ENCODE results near the gene RPTOR.
"Not testable (repeated sequence)": the region's sequence is repeated elsewhere in the genome, so short reads cannot be mapped to it uniquely, and the experiment has no call there.

The RPTOR gene

GRCh38 chr17:80544655-80545498 is at the start of gene RPTOR:
TSS of gene RPTOR (plus strand) at chr17:80544838. CDS start at chr17:80545630, 792 bp downstream.
- H3K27ac ChIP-seq, result peak within 1 kb of the TSS; percentile 55
- DNase-seq (ENCODE audit: low read depth, low spot score), result peak; percentile 27

GRCh38 chr17:80497726-80498241 is 46.9 kb upstream of the RPTOR start:
- no peak overlapping the region for H3K27ac ChIP-seq
- no peak for DNase-seq (ENCODE audit: low read depth, low spot score)

GRCh38 chr17:80498242-80498919 is 46.3 kb upstream of the RPTOR start:
- no peak for DNase-seq (ENCODE audit: low read depth, low spot score)
- no peak overlapping the region for H3K27ac ChIP-seq

- H3K27ac ChIP-seq, result no peak overlapping the region
- DNase-seq (ENCODE audit: low read depth, low spot score), result no peak
Measured at GRCh38 chr17:80498920-80499410, 45.7 kb upstream of the RPTOR start.

- DNase-seq (ENCODE audit: low read depth, low spot score), result no peak
- H3K27ac ChIP-seq, result no peak overlapping the region
Measured at GRCh38 chr17:80499560-80499959, 45.1 kb upstream of the RPTOR start.

- no peak overlapping the region for H3K27ac ChIP-seq
- DNase-seq (ENCODE audit: low read depth, low spot score), result no peak
Measured at GRCh38 chr17:80499961-80500665, 44.5 kb upstream of the RPTOR start.

- DNase-seq (ENCODE audit: low read depth, low spot score), result no peak
- no peak overlapping the region for H3K27ac ChIP-seq
Measured at GRCh38 chr17:80501741-80502577, 42.7 kb upstream of the RPTOR start.

GRCh38 chr17:80502578-80502877 is 42.1 kb upstream of the RPTOR start:
- DNase-seq (ENCODE audit: low read depth, low spot score), result no peak
- H3K27ac ChIP-seq, result no peak overlapping the region

- no peak for DNase-seq (ENCODE audit: low read depth, low spot score)
- H3K27ac ChIP-seq, result no peak overlapping the region
Measured at GRCh38 chr17:80503031-80503430, 41.6 kb upstream of the RPTOR start.

GRCh38 chr17:80503921-80504320 is 40.7 kb upstream of the RPTOR start:
- no peak overlapping the region for H3K27ac ChIP-seq

GRCh38 chr17:80504686-80505413 is 39.8 kb upstream of the RPTOR start:
- DNase-seq (ENCODE audit: low read depth, low spot score), result no peak
- no peak overlapping the region for H3K27ac ChIP-seq

More at GRCh38 chr17:80503921-80504320, 40.7 kb upstream of the RPTOR start:
- no peak for DNase-seq (ENCODE audit: low read depth, low spot score)

GRCh38 chr17:80507177-80507576 is 37.5 kb upstream of the RPTOR start:
- not testable (repeated sequence) for DNase-seq (ENCODE audit: low read depth, low spot score); H3K27ac ChIP-seq

- H3K27ac ChIP-seq, result no peak overlapping the region
- DNase-seq (ENCODE audit: low read depth, low spot score), result no peak
Measured at GRCh38 chr17:80507965-80508364, 36.7 kb upstream of the RPTOR start.

- DNase-seq (ENCODE audit: low read depth, low spot score), result no peak
- H3K27ac ChIP-seq, result no peak overlapping the region
Measured at GRCh38 chr17:80509311-80509710, 35.3 kb upstream of the RPTOR start.

GRCh38 chr17:80510132-80510531 is 34.5 kb upstream of the RPTOR start:
- DNase-seq (ENCODE audit: low read depth, low spot score), result no peak
- H3K27ac ChIP-seq, result no peak overlapping the region

GRCh38 chr17:80510772-80511171 is 33.9 kb upstream of the RPTOR start:
- no peak for DNase-seq (ENCODE audit: low read depth, low spot score)
- H3K27ac ChIP-seq, result no peak overlapping the region

GRCh38 chr17:80511222-80512180 is 33.1 kb upstream of the RPTOR start:
- DNase-seq (ENCODE audit: low read depth, low spot score), result no peak
- no peak overlapping the region for H3K27ac ChIP-seq

GRCh38 chr17:80512233-80512632 is 32.4 kb upstream of the RPTOR start:
- no peak overlapping the region for H3K27ac ChIP-seq
- DNase-seq (ENCODE audit: low read depth, low spot score), result no peak
